HG03060 (cell line): ENCODE measurements around the gene ZBTB20.

ENCODE experiments used
- ATAC-seq: cut with Tn5 transposase; IDR thresholded peaks from one replicate; pipeline ENCODE4 v1.9.1; 2021; ENCODE audit warnings: low read depth, moderate number of reproducible peaks; ENCODE audit not compliant: unreplicated experiment

ZBTB20 gene

DNA sequence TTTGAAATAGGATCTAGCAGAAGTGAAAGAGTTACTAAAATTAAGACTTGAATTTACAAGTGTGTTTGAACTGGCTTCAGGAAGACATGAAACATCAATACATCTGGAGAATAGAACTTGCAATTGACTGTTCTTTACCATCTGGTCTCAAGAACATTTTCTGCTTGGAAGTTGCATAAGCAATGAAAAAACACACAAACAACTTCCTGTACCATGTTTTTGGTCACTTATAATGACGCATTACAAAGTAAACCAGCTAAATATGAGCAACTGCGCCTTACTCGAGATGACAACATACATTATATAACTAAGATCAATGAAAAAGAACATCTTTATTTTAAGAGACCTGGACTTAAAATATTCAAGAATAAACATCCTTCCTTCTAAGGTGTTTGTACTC is 740.8 kb downstream of the ZBTB20 start:
- ATAC-seq = no peak

DNA sequence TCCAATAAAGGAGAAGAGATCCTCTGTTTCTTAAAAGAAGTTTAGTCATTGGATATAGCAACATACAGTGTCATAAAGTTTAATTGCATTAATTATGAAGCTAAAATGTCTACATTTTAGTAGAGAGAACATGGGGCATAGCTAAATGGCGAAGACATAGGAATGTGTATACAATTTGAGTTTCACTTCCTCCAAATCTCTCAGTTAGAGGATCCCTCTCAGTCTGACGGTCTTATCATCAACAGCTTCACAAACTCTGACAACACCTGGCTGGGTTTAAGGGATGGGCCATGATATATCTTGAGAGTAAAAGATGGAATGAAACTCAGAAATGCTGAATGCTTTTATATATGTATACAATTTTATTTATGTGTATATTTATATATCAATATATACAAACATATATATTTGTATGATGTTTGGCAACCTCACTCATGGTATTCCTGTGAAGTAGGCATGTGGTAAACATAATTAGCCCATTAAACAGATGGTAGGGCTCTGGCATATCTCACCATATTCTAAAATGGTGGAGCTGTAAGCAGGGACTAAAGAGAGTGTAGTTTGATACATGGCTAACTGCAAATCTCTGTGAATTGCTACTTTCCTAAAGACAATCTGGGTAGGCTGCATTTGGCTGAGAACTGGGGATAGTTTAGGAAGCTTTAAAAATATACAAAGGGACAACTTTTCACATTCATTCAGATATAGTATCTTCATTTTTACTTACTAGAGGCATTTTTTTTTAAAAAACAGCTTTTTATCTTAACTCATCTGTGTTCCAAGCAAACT is 741.7 kb downstream of the ZBTB20 start:
- ATAC-seq = peak; percentile 84

DNA sequence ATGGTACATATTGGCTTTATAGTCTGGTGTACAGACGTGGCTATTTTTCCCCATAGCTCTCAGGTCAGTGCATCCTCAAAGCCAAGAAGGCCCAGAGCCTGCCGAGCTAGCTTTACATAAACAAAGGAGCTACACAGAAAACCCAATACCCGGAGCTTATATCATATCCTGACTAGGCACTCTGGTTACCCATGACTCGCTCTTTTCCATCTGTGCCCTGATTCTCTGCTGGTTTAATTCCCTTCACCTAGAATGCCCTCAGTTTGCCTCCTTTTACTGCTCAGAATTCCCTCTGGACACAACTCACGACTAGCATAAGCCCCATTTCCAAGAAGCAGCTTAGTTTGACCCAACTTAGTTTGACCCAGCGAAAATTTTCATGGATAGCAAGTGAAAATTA is 742.5 kb downstream of the ZBTB20 start:
- ATAC-seq = no peak

DNA sequence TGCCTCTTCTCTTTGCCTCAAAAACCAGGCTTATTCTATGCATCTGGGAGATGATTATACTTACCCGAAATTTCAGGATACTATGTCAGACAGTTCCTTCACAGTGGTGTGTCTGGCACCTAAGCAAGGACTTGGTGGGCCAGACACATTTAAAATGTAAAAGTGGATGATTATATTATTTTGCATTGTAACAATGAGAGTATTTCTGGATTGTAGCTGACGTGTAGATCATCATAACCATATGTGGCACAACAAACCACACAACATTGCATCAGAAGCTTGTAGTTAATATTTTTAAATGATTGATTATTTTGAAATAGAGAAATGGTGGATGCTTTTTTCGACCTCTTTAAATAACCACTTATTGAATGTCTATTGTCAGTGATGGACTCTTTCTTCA is 744.2 kb downstream of the ZBTB20 start:
- no peak for ATAC-seq

DNA sequence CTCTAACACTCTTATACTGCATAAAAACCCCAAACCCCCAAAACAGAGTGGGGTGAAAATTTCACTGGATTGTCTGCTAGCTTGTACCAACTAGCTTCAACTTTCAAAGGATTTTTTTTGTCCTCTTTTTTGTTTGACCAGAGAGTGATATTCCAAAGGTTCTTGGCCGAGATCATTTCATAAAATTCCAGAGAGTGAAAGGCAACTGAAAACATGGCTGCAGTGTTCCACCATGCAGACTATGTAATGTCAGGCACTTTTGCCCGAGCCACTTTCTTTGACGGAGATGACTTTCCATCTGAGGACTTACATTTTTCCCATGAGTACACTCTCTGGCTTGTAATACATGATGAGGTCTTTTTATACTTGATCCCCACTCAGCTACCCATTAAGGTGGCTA is 745.7 kb downstream of the ZBTB20 start:
- no peak for ATAC-seq

DNA sequence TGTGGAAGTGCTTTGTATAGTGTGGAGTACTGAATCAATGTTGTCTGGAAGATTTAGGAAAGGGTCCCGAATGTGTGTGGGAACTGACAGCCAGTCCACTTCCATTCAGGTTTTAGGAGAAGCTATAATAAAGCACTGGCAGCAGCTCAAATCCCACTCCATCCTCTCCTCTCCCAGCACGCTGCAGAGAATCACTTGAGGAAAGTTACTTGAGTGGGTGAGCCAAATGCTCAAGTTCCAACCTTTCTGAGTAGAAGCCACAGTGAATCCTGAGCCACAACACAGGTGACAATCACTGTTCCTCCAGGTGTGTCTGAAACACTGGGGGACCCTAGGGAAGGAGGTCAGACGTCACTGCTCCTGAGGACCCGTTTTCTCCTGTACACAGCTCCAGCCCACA is 746.7 kb downstream of the ZBTB20 start:
- no peak for ATAC-seq

DNA sequence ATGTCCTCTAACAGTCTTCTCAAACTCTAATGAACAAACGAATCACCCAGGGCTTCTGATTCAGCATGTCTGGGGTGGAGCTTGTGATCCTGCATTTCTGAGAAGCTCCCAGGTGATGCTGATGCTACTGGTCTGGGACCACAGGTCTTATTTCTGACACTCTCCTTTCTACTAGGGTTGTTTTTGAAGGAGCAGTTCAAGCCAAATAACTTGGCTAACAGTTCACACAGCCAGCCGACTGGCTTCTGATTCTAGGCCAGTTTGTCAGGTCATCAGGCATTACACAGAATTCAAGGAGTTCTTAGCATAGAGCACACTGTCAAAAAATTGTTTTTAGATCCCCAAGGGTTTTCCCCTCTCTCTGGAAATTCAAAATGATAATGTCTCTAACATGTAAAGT is 752.5 kb downstream of the ZBTB20 start:
- ATAC-seq = no peak

DNA sequence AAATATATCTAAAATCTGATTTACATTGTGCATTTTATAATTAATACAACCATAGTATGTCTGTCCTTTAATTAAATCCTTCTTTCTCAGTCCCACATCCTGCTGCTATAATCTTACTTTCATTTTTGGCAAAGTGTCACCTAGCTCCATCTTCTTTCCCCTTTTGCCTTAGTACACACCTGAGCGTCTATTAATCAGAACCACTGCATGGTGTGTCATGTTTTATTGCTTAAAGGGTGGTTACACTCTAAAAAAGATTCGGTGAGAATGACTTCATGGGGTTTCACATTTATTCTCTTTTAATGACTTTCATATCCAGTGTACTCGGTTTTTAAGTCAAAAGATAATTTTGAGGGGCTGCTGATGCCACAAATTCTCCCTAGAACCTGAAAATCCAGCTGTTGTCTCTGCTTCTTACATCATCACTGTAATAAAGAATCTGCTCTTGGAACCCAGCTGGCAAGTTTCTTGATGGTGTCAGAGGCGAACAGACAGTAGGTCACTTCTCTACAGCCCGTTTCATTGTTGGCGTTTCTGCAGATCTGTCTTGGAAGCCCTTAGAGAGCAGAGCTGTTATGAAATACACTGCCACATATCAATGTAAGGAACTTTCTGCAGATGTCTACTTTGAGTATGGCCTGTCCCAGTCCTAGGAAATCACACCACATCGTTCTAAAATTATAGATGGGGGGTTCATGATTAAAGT is 753.6 kb downstream of the ZBTB20 start:
- ATAC-seq = no peak

DNA sequence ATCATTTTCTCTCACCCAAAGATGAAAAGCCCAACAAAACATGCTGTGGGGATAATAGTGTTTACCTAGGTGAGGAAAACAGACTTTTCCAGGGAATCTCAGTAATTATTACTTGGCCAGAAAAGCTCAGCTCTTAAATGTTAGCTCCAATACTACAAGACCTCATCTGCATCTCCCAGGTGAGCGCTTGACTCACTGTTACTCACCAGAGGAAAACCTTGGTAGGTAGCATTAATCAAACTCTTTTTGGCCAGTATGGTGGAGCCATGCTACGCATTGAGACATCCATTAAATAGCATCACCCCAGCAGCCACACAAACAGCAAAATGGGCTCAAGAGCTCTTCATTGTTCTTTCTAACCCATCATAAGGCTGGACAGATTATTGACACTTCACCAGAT is 754.3 kb downstream of the ZBTB20 start:
- no peak for ATAC-seq

DNA sequence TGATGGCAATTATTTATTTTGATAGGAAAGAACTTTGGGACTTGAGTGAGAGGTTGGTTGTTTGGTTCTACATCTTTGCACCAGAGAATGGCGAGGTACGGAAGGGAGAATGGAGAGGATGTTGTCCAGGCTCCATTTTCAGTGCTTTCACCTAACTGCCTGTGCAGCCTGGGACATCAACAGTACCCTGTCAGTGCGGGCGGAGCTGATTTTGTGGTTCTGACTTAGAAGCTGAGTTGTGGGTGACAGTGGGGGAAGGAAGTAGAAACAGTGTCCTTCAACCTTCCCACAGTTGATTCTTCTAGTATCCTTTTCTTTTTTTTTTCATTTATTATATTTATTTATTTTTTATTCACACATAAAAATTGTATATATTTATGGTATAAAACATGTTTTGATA is 757.9 kb downstream of the ZBTB20 start:
- ATAC-seq = no peak

DNA sequence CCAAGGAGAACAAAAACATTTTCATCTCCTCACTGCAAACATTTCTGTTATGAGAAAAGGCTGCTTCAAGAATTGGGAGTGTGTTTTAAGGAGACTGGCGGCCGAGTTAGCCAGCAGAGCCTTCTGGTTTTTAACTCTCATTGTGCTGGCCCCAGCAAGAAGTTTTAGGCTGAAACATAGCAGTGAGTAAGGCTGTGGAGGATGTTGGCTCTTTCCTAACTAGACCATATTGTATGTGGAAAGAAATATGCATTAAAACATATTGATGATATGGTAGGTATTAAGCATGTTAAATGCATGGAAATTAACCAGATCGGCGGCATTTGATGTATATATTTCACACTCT is 762.6 kb downstream of the ZBTB20 start:
- no peak for ATAC-seq

DNA sequence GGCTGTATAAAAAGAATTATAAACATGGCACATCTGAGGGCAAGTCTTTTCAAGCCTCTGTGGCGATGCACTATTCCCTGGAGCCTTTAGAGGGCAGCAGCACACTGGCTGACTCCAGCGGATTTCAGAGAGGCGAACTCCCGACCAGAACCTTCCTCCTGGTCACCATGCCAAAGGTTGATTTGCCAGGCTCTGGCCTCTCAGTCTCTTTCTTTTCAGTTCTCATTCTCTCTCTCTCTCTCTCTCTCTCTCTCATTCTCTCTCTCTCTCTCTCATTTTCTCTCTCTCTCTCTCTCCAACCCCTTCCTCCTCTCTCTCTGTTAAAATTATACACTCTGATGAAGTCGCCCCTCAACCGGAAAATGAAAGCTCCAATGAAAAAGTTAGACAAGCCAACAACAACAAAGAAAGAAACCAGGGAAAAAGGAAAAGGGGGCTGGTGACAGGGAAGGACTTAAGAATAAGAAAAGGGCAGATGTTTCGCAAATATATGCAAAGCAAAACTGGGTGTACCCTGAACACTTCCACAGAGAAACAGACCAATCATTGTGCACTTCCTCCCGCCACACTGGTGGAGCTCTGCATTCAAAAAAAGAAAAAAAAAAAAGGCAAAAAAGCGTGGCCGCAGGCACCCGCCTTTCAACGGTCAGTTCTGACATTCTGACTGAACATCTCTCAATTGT is 763.1 kb downstream of the ZBTB20 start:
- no peak for ATAC-seq

DNA sequence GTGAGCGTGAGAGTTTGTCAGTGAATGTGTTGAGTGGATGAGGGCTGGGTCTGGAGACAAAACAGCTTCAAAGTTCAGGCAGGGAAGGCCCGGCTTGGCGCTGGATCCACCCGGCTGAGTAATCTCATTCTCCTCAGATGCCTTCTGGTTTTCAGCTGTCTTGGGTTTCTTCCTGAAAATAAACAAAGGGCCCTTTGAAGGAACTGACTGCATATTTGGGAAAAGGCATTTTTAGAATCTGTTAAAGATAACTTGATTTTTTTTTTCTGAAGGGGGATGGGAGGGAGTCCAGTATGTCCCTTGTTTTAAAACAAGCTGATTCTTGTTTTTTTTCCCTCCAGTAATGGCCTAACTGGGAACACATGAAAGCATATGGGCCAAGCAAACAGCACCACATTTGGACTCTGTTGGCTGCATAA is 766.8 kb downstream of the ZBTB20 start:
- ATAC-seq = no peak

DNA sequence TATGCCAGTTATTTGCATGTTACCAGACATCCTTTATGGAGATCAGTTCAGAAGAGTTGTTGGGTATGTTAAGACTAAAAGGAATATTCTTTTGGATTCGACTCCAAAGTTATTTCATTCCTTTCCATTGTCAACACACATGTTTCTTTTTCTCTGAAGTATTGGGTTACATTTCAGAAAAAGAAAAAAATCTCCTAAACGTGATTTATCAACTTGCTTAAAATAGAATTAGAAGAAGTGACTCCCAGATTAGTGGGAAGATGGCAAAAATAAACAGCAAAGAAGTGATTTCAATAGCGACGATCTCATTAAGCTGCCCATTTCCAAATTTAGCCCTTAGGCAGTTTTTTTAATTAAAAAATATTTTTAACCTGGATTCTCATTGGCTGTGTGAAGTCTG is 767.8 kb downstream of the ZBTB20 start:
- ATAC-seq = no peak

DNA sequence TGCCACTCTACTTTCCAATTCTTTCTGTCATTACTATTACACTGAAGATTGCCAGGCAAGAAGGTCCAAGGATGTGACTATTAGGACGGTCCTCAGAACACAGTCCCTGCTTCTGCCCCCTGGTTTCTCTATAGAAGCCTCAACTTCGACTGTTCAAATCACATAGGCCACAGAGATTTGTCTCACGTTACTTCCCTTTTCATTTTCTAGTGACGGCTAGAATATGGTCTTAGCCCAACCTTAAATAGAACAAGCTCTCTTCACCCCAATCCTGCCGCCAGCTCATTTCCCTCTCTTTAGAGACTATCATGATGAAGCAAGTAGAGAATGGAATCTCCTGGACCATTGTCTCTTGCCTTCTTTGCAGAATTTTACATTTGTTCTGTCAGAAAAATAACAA is 768.3 kb downstream of the ZBTB20 start:
- ATAC-seq = no peak

DNA sequence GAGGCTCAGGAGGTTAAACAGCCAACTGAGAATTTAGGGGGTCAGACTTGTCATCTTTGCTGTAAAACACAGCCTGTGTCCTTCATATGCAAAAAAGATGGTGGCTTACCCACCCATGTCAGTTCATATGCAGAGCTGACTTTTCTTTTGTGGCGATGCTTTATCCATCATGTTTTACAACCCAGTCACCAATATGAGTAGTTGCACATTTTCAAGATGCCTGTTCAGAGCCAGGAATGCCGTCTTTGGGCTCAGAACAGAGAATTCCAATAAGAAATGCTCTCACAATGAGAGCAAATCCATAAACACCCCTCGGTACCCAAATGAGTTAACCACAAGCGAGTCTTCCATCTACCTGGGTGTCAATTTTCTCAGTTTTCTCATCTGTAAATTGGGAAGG is 769.7 kb downstream of the ZBTB20 start:
- ATAC-seq = no peak

DNA sequence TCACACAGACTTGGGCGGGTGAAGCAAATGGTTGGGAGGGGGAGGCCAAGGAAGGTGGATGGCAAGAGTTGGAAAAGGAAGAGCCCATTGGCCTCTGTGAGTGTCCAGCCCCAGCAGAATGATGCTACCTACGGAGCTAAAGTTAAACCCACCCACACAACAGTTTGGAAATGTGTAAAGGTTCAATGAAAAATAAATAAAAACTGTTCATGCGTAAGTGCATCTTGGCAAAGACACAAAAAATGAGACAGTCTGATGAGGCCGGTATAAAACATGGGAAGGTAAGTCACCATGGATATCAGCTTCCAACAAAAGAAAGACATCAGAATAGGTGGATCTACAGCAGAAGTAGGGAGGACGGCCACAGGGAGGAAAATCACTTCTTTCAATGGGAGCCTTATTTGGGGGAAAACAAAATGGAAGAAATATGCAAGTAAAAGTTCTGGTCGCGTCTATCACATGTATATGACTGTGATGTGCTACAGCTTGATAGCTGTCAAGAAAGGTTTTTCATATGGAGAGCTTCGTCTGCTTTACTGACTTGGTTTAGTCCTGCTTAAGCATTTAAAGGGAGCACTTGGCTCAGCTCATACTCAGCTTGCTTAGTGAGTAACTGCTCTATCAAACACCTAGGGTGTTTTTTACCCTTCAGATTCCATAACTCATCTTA is 770.4 kb downstream of the ZBTB20 start:
- ATAC-seq = no peak

DNA sequence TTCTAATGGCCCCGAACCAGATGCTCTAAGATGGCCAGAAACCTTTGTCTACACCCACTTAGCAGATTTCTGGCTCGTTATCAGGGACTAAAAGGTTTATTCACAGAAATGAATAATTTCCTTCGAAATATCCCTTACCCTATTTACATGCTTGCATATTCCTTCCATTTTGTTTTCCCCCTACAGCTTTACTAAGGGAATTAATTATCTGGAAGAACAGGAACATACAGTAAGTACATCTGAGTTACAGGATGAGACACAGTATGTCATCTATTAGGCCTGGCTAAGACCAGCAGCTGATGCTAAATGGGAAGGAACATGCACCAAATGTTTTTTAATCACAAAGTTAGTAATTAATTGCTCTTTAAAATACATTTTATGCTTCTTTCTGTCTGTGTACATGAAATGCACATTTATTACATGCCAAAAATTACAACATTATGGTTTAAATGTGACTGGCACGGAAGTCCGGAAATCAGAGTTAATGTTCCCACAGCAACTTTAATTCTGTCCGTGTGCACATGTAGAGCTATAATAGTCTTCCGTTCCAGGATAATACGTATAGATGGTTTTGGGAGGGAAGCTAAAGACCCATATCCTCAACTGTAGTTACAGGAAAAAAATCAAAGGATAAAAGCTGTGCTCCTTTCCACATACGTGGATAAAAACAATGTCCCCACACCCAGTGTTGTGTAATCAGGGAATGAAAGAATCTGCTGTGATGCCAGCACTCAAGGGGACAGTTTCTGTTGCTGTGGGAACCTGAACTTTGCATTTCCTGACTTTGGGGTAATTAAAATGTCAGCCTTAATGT is 771.3 kb downstream of the ZBTB20 start:
- ATAC-seq = no peak

DNA sequence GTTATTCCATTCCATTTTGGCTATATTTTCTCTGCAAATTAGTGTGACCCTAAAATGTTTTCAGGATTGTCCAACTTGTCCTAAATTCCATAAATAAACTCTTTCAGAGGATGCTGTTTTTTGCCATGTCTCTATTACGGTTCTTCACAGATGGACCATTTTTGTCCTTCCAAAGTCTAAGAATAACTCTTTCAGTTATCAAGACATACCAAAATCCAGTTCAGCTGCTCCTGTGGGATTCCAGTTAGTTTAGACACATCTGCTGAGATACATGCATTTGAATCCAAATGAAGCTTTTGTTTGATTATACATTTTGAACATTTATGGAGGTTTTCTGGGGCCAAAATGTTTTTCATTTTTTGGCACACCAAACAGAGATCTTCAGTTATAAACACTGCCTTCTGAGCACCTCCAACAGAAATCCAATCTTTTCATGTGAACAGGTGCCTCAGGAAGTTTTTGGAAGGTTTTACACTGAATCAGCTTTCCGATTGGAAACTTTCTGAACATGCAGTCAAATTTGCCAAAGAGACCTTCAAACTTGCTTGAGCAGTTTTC is 772.6 kb downstream of the ZBTB20 start:
- no peak for ATAC-seq

DNA sequence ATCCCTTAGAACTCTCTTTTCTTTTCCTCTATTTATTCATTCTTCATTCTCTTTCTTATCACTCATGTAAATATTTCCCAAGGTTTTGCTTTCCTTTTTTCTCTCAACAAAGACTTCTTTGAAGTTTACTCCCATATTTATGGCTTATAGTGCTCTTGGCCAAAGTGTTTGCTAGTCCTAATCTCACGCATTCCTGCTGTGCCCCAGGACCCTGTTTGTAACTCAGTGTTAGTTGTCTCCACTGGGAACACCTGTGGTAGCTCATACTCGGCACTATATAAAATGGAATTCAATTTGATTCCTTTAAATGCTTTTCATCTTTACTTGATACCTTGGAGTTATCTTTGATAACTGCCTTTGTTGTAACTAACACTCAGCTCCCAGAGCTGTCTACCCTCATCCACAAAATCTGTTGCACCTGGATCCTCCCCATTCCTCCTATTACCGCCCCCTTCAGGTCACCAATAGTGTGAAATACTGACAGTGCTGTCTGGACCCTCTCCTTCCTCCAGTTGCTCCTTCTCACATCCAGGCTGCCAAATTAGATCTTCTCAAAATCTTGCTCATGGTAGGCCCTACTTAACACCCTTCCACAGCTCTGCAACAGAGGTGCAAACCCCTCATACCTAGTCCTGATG is 776.4 kb downstream of the ZBTB20 start:
- no peak for ATAC-seq
